Measurements from ENCODE around the gene KRT1. TPM values are rescaled to one million over a fixed set of nuclear protein-coding genes. Genes with fewer than 3 reads are reported as not detected.
"Not testable (repeated sequence)": the region's sequence is repeated elsewhere in the genome, so short reads cannot be mapped to it uniquely, and the experiment has no call there.

The KRT1 gene
- total RNA-seq, 1 donor from 2014 or later, result not detected

DNA sequence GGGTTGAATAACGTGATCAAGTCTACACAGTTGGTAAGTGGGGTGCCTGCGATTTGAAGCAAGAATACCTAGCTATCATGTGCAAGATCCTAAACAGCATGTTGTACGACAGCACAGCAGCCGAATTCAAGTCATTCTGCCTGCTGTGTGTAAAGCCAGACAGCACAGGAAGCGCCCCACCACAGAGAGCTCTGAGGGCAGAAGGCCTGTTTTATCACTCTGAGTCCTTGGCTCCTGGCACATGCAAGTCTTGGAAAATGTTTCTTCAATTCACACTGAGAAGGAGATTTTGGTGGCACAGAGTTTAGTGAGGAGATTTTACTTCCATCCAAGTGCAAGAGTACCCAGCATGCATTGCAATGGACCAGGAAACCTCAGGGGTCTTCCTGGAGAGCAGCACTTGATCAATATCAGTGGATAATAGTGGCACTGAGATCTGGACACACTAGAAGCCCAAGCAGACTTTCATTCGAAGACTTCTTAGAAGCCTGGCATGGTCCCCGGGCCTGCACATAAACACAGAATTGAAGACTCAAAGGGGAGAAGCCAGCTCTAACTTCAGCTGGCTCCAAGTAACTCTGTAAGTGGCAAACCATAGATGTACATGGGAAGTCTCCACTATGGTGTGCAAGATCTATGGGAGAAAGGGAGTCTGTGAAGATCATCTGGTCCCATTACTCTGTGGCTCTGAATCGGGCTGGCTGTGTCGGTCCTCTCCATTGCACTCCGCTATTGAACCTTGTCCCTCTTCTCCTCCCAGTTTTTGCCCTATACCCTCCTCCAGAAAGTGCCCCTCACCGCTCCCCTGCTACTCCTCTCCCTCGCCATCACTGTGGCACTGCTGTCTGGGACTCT lies 1.5 kb upstream of the KRT1 start:
- no peak for DNase-seq

DNA sequence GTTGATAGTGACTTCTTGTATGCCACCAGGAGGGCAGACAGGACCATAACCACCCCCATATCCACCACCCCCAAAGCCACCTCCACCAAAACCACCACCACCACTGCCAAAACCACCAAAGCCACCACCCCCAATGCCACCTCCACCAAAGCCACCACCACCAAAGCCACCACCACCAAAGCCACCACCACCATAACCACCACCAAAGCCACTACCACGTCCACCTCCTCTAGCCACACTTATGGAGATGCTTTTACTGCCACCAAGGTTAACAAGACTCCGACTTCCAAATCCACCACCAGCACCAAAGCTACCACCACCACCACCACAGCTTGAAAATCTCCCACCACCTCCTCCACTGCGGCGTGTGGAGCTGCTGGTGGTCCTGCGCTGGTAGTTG lies 332 bp downstream of the KRT1 start:
- DNase-seq, result no peak

DNA sequence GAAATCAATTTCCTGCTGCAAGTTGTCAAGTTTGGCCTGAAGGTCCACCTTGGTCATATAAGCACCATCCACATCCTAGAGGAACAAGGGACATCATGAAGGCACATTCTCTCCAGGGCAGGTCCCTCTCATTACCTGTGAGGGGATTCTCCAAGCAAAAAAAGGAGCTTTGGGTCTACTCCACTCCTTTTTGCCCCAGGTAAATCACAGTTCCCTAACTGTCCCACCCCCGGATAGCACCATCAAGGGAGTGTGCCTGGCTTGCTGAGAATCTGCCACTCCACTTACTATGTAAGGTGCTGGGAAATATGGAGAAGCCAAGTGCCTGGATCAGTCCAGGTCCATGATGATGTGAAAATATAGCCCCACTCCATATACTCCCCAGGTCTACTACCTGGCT lies 2.5 kb downstream of the KRT1 start:
- DNase-seq, result no peak

DNA sequence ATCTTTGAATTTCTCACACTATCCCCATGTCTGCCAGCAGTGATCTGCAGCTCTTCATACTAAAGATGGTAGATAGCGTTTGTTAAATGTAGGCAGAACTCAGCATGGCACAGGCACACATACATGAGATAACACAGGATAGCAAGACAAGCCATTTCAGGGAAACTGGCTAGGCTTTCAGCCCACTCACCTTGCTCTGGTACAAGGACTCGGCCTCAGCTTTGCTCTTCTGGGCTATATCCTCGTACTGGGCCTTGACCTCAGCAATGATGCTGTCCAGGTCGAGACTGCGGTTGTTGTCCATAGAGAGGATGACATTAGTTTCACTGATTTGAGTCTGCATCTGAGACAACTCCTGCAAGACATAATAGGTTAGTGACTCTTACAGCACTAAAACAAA lies 3.1 kb downstream of the KRT1 start:
- DNase-seq, result no peak

DNA sequence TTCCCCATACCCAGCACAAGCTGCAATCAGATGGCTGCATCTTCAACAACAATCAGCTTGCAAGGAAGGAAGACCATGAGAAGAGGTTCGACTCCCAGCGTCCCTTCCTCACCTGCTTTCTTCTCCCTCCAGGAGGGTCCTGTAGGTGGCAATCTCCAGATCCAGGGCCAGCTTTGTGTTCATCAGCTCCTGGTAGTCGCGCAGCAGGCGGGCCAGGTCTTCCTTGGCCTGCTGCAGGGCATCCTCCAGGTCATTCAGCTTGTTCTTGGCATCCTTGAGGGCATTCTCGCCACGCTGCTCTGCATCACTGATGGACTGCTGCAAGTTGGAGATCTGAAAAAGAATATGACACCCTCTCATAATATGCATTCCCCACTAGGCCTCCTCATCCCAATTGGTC lies 4.0 kb downstream of the KRT1 start:
- DNase-seq, result no peak

DNA sequence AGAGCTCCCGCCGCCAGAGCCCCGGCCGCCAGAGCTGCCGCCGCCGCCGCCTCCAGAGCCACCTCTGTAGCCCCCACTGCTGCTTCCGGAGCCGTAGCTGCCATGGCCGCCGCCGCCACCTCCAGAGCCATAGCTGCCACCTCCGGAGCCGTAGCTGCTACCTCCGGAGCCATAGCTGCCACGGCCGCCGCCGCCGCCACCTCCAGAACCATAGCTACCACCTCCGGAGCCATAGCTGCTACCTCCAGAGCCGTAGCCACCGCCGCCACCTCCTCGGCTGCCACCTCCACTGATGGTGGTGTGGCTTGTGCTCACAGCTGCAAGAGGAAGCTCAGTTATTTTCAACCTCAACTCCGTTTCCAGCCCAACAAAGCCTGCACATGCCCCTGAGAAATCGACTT lies 4.9 kb downstream of the KRT1 start:
- DNase-seq, result no peak

DNA sequence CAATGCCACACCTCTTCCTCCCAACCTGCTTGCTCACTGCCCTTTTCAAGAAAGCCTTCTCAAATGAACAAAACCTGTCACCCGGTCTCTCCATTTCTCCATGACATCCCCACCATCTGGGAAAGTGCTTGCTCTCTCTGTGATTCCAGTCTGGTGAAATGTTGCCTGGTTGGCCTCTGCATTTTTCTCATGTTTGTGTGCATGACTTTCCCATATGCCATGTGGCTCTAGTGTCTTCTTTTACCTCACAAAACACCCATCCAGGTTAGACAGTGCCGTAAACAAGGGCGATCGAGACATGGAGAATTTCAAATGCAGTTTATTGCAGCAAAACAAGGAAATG lies 5.8 kb downstream of the KRT1 start:
- DNase-seq, result no peak

DNA sequence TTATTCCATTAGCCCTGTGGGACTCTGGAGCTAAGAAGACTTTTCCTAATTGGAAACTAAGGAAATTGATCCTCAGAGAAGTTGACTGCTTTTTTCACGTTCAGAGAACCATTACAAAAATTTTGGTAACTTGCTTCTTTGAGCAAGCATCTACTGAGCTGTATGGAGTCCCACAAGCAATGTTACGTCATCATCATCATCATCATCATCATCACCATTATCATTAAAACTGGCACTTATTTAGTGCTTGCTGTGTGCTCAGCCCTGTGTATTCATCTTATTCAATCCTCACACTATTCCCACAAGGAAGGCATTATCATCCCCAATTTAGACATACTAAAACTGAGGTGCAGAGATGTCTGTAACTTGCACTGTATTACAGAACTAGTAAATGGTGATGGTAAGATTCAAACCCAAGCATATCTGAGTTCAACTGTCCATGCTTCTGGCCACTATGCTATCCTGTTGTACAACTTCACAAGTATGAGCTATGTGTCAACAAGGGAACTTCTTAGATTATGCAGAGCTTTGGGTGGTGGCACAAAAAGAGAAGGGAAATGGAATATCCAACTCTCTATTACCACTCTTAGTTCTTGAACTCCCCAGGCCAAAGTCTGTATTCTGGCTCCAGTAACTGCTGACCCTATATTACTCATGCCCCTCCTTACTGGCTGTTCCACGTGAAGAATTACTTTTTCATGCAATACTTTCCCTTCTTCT lies 6.3 kb downstream of the KRT1 start:
- DNase-seq, result no peak

DNA sequence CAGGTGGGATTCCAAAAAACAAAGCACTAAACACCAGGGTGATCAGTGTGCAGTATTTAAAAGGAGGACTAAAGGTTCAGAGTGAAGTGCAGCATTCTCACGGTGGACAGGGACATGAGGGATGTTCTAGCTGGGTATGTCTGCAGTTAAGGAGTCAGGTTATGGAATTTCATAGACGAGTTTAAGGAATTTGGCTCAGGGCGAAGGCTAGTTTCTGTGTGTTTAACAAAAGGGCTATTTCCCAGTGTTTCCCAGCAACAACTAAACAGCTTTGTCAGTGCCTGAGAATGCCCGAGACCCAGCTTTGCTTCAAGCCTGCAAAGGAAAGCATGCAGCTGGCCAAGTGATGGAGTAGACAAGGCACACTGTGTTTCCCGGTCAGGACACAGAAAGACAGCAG lies 7.0 kb downstream of the KRT1 start:
- DNase-seq, result no peak

DNA sequence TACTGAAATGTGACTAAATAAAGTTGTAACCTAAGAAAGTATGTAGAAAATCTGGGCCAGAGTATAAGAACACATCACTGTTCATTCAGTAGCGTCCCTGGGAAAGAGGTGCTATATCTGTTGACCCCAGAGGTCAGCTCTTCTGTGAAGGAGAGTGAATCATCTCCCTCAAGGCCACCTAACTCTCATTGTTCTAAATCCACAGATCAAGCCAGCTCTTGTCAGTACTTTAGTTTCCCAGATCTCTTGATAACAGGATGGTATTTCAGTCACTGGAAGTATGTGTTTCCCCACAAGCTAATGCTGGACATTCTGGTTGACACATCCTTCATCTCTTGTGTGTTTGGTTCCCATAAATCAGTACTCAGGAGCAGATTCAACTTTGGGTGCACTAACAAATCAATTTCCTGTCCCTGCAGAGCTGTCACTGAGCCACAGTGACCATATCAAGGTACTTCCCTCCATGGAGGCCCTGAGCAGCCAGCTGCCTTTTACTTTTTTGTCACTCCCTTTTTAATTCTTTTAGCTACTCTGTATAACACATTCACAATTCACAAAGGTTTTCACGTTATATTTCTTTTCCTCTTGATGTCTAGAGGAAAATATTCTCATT lies 7.8 kb downstream of the KRT1 start:
- peak; percentile 3 for DNase-seq

DNA sequence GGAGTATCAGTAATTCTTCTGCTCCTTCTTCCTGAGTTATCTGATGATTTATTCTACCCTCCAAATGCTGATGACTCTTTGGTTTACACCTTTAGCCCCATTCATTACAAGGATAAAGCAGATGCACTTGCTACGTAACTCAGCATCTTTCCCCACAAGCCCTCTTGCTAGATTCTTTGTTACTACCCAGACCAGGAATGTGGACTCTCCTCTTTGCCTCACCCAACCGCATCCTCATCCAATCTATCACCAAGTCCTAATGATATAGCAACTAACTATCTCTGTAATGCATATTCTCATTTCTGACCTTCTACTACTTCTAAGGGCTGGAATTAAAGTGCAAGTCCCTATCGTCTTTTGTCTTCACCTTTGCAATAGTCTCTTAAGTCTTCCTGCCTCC lies 9.2 kb downstream of the KRT1 start:
- DNase-seq, result no peak

DNA sequence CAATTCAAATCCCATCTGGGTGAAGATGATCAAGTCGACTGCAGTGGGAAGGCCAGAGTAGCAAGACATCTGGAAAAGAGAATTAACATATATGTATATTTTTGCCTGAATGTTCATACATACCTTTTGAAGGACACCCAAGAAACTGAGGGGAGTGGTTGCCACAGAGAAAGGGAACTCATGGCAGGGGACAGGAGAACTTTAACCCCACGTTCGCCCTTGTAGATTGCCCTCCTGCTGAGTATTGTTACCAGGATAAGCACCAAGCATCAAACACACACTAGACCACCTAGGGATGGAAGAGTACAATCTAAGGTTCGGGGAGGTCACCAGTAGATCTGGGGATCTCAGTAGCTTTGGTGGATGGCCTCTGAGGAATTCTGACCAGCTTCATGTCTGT lies 9.7 kb downstream of the KRT1 start:
- DNase-seq, result no peak

DNA sequence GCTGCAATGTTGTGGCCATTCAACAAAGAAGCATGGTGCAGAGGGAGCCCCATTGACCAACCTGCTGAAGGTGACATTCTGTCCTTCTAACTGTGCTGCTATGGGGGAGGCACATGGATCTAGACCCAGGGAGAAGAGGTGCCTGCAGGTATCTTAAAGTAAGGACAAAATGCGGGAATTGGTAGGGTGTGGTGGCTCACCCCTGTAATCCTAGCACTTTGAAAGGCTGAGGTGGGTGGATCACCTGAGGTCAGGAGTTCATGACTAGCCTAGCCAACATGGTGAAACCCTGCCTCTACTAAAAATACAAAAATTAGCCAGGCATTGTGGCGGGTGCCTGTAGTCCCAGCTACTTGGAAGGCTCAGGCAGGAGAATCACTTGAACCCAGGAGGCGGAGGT lies 10.3 kb downstream of the KRT1 start:
- not testable (repeated sequence) for DNase-seq

DNA sequence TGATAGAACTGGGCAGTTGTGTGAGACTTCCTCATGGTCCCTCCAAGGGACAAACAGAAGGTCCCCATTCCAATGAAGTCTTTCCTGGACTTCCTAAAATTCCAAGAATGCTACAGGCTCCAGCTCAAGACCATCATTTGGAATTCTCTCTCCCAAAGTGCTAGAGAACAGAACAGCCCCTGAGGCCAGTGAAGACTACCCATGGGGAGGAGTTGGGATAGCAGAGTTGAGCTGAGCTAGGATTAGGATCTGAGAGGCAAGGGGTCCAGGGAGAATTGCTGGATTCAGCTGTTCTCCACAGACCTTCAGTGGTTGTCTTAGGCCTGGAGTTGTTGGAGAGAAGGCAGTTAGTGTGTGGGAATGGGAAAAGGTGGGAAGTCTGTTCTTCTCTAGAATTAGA lies 10.8 kb downstream of the KRT1 start:
- DNase-seq, result no peak

DNA sequence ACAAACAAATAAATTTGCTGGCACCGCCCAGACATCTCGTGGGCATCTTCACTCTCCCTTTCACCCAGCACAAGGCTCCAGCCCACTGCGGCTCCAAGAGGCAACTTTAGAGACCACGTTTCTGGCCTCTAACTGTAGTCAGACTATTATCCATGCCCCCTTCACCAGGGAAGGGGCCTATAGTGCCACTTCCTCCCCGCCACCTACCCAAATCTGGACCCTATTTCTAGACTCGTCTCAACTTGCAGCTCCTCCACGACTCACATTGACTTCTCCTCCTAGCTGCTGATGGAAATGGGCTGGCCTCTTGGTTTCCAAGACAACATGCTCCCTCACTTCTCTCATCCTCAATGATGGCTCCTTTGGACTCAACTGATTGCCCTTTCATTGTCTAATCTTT lies 12.3 kb downstream of the KRT1 start:
- DNase-seq, result no peak

DNA sequence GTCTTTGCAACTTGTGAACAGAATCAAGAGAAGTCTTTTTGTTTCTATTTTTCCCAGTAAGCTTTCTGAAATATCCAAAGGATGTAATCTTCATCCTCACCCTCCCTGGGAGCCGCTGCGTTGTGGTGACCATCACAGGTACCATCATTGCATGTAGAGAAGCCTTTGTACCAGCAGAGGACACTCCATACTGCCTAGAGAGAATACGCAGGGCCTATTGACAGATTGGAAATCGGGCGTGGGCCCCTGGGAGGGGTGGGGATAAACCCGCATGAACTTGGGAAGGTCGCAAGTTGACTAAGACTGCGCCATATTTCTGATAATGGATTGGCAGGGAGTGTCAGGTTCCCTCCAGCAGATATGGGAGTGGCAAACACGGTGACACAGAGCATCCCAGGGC lies 12.7 kb downstream of the KRT1 start:
- DNase-seq, result no peak

DNA sequence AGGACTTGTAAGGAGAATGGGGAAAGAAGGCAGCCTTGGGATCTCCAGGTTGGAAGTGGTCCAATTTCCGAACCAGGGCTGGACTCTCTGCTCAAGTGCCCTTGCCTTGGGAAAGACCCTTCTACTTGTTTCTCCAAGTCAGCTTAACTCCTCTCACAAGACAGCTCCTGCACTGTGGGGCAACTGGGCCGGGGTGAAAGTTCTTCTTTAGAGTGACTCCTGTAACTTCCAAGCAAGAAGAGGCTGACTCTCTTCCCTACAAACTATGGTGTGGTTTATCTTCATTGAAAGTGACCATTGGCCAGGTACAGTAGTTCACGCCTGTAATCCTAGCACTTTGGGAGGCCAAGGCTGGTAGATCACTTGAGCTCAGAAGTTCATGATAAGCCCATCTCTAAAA lies 13.7 kb downstream of the KRT1 start:
- no peak for DNase-seq

DNA sequence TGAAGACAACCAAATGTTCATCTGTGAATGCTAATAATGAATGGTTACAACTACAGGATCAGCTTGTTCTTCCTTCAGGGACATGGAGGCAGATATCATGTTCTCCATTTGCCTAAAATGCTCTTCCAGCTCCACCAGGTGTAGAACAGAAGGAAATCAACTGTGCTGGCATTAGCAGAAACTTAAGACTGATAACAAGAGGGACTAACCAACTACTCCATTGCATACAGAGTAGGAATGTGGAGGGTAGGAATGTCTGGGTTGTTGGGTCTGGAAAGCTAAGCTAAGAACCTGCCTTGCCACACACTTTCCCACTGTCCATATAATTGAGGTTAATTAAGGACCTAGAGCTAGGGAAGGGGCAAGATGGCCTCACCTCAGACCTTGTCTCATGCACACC lies 16.8 kb downstream of the KRT1 start:
- DNase-seq, result no peak

DNA sequence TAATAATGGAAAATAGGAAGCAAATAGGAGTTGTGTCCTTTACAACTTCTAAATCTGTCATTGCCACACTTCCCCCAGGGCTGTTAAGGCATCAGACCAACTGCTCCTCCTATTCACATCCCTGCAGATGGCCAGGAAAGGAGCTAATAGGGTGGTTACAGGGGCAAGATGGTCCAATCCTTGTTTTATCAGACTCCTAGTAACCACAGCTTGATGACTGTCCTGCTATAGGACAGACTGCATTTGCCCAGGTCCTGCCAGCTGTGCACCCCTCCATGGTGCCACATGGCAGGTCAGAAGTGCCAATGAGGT lies 17.3 kb downstream of the KRT1 start:
- DNase-seq, result no peak

DNA sequence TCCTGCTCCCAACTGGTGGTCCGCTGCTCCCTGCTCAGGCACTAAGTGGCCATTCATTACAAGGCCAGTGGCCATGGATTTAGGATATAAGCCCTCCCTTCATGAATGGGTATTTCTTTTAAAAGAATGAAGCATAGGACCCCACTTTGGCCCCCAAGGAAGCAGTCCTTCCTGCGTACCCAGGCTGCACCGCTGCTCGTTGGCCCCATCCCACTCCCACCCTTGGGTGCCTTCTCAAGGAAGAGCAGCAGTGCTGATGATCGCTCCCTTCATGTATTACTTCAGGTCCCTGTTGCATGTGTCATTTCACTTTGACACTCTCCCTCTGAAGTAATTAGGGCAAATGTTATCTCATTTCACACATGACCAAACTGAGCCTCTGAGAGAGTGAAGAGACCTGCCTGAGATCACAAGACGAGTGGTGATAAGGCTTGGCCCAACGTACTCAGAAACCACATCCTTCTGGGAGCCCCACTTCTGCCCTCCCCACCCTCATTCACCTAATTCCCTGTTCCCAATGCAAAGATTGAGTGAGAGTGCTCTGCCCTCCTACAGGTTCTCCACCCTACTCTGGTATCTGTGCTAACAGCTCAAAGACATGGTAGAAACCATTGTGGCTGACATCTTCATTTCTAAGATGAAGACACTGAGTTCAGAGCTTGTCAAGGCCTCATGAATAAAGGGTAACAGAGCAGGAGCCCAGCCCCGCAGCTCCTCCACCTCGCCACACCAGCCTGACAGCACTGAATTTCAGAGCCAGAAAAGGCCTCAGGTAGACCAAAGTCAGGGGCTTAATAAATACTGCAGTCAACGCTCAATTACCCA lies 17.9 kb downstream of the KRT1 start:
- DNase-seq, result no peak

DNA sequence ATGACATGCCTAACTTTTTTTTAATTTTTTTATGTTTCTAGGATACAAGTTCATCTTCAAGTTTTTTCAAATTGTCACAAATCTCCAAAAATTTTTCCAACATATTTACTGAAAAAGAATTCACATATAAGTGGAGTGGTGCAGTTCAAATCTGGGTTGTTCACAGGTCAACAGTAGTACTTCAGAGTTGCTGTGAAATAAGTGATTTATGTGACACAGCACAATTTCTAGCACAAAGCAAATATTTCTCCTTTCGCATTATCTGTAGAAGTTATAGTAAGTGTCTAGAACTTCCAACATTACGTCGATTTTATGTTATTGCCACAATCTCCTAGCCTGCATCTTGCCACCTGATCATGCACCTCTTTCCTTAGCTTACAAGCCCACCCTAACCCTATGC lies 18.5 kb downstream of the KRT1 start:
- DNase-seq, result no peak

DNA sequence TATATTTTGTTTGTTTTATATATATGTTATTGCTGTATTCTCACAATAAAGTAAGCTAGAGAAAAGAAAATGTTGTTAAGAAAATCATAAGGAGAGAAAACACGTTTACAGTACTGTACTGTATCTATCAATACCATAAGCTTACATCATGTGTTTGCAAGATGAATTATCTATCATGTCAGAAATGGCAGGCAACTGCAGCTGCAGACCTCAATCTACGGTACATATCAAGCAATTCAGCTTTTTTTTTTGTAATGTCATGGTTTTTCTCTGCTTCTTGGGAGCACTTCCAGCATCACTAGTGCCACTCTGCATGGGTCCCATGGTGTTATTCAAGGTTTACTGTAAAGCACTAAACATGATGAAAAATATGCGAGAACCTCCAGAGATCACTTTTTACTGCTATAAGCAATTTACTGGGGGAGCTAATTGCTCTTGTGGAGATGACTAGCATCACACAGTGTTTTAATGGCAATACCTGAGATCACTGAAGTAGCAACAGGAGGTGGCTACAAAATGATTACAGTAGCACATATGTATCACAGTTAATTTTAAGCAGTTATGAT lies 19.2 kb downstream of the KRT1 start:
- no peak for DNase-seq

DNA sequence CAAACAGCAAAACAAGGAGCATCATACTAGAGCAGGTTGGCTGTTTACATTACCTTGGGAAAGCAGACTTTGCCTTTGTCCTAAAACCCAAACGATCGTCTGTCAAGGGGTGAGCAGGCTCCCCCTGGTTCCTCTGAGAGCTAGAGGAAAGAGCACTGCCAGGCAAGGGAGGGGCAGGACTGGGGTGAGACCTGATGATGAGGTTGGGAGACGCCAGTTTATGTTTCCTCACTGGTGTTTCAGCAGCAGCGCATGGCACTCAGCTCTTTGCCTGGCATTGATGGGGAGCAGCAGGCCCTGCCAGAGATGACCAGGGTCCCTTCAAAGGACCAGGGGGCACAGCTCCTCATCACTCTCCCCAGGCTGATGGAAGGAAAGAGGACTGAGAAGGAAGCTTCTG lies 20.3 kb downstream of the KRT1 start:
- DNase-seq, result no peak

All from dermis blood vessel endothelial cell (primary cell).